ENCODE results near the gene OR51E1. TPM values are rescaled to one million over a fixed set of nuclear protein-coding genes. Genes with fewer than 3 reads are reported as not detected.
A peak's percentile ranks its signal among the peaks of the same experiment; 100 is the strongest.

OR51E1 gene
- total and polyA plus RNA-seq, 9 of the 15 experiments (the other 6 are each of a cell fraction or from before 2014, with no cell fraction given) = 0.03 to 0.04 TPM; not detected in 7

- no peak for TF ChIP-seq REST (IDR thresholded peaks at IDR 0.05; ENCODE audit: borderline replicate concordance)
- TF ChIP-seq REST (CRISPR knock-in tag; IDR thresholded peaks at IDR 0.05; ENCODE audit: low read depth) = no peak
- TF ChIP-seq ESRRA (IDR thresholded peaks at IDR 0.05; ENCODE audit: borderline replicate concordance, low read depth) = 0 out of 2 replicates have a peak, but pooled peaks have one; percentile 30
- no peak for TF ChIP-seq ZNF311 (CRISPR knock-in tag; IDR thresholded peaks at IDR 0.05)
- no peak for TF ChIP-seq TFAM (CRISPR knock-in tag; conservative IDR thresholded peaks at IDR 0.05)
- no peak for TF ChIP-seq NCOA2 (IDR thresholded peaks at IDR 0.05; ENCODE audit: partially characterized antibody in 2 of 2)
- no peak for TF ChIP-seq ZNF124 (CRISPR knock-in tag; IDR thresholded peaks at IDR 0.05)
- TF ChIP-seq FIP1L1 (IDR thresholded peaks at IDR 0.05; ENCODE audit: low read depth, low read length, poor library complexity, severe bottlenecking) = no peak
- no peak for TF ChIP-seq TCFL5 (CRISPR knock-in tag; conservative IDR thresholded peaks at IDR 0.05)
- TF ChIP-seq POLR2G (IDR thresholded peaks at IDR 0.05; ENCODE audit: low read depth, low read length) = peak; percentile 96
- no peak for TF ChIP-seq ZNF174 (CRISPR knock-in tag; IDR thresholded peaks at IDR 0.05)
- no peak for TF ChIP-seq SIRT6 (IDR thresholded peaks at IDR 0.05; ENCODE audit: low read depth, low read length)
- no peak for TF ChIP-seq ZNF75A (CRISPR knock-in tag; IDR thresholded peaks at IDR 0.05)
- no peak for TF ChIP-seq DDX20 (tag; IDR thresholded peaks at IDR 0.05; ENCODE audit: low read depth)
- no peak for TF ChIP-seq SRSF7 (optimal IDR thresholded peaks at IDR 0.05; ENCODE audit: low read depth, low read length)
- no peak for TF ChIP-seq NCOA6 (IDR thresholded peaks at IDR 0.05)
- TF ChIP-seq ZNF3 (CRISPR knock-in tag; IDR thresholded peaks at IDR 0.05) = no peak
- no peak for TF ChIP-seq ZNF589 (CRISPR knock-in tag; IDR thresholded peaks at IDR 0.05; ENCODE audit: low read depth)
- no peak for TF ChIP-seq ZNF316 (IDR thresholded peaks at IDR 0.05)
- TF ChIP-seq CREB3L1 (IDR thresholded peaks at IDR 0.05; ENCODE audit: borderline replicate concordance, low read depth) = peak; percentile 85; the same call in 1 of the 2 replicates
Observed at GRCh38 chr11:4607781-4608666, 35.8 kb upstream of the OR51E1 start, which contains the start of gene TRIM68 (continued).

Measured in K562 (cell line).